ENCODE results near the gene CNPPD1.

DNA sequence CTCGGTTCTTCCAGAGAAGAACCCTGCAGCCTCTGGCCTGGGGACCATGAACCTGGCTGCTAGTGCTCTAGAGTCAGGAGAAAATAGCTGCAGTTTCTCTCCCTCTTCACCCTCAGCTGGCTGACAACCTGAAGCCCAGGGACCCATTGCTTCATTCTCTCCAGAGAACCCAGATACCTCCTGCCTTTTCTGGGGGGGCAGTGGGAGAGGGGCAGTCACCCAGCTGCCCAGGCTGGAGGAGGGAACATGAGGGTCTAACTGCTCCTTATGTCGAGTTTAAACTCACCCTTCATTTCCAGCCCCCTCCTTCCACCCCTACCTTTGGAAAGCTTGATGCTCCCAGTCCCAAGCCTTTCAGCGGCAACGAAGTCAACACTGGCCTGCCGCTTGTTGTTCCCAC, 22.2 kb upstream of the CNPPD1 start:
- TF ChIP-seq, protein P1, sequence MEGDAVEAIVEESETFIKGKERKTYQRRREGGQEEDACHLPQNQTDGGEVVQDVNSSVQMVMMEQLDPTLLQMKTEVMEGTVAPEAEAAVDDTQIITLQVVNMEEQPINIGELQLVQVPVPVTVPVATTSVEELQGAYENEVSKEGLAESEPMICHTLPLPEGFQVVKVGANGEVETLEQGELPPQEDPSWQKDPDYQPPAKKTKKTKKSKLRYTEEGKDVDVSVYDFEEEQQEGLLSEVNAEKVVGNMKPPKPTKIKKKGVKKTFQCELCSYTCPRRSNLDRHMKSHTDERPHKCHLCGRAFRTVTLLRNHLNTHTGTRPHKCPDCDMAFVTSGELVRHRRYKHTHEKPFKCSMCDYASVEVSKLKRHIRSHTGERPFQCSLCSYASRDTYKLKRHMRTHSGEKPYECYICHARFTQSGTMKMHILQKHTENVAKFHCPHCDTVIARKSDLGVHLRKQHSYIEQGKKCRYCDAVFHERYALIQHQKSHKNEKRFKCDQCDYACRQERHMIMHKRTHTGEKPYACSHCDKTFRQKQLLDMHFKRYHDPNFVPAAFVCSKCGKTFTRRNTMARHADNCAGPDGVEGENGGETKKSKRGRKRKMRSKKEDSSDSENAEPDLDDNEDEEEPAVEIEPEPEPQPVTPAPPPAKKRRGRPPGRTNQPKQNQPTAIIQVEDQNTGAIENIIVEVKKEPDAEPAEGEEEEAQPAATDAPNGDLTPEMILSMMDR (IDR thresholded peaks at IDR 0.05), result no peak
- no peak for TF ChIP-seq EZH2 (IDR thresholded peaks at IDR 0.05)
- TF ChIP-seq EZH2phosphoT487 (IDR thresholded peaks at IDR 0.05), result no peak
